Endothelial cell (in vitro differentiated cells): ENCODE results near the gene COX7A1. TPM values are rescaled to one million over a fixed set of nuclear protein-coding genes. Genes with fewer than 3 reads are reported as not detected.

Experiments used
- DNase-seq: peaks from one replicate; pipeline ENCODE4 v3.0.0; 2021; ENCODE audit warnings: low spot score
- H3K27ac Mint-ChIP-seq: one replicate; pipeline ENCODE4 v1.8.0; 2021; ENCODE audit warnings: mixed read lengths, inconsistent platforms; ENCODE audit not compliant: unreplicated experiment
- H3K27me3 Mint-ChIP-seq: one replicate; pipeline ENCODE4 v1.8.0; 2021; ENCODE audit warnings: mild to moderate bottlenecking, moderate library complexity, mixed read lengths, inconsistent platforms; ENCODE audit not compliant: unreplicated experiment
- H3K36me3 Mint-ChIP-seq: one replicate; pipeline ENCODE4 v1.8.0; 2021; ENCODE audit warnings: mild to moderate bottlenecking, low read depth, mixed read lengths, inconsistent platforms; ENCODE audit not compliant: unreplicated experiment
- H3K4me1 Mint-ChIP-seq: one replicate; pipeline ENCODE4 v1.8.0; 2021; ENCODE audit warnings: mild to moderate bottlenecking, mixed read lengths, inconsistent platforms; ENCODE audit not compliant: unreplicated experiment
- H3K4me3 Mint-ChIP-seq: one replicate; pipeline ENCODE4 v1.8.0; 2021; ENCODE audit warnings: mild to moderate bottlenecking, mixed read lengths, inconsistent platforms; ENCODE audit not compliant: unreplicated experiment
- H3K9me3 Mint-ChIP-seq: one replicate; pipeline ENCODE4 v1.8.0; 2021; ENCODE audit warnings: mixed read lengths, inconsistent platforms; ENCODE audit not compliant: unreplicated experiment
- CTCF ChIP-seq: fragments of 200-600 bp; sonication (generic); IDR thresholded peaks from one replicate; pipeline ENCODE4 v1.5.0; 2021; ENCODE audit warnings: antibody characterized with exemption; ENCODE audit not compliant: unreplicated experiment
- total RNA-seq: library from RNA; stranded (reverse); fragmentation: NEBNext Ultra II Directional; extraction: Animal tissue kit (Norgen Biotek cat#: 25700); gene quantifications from one replicate; pipeline ENCODE4 v1.2.1, GENCODE V29; 2021; ENCODE audit not compliant: unreplicated experiment

COX7A1 gene
- total RNA-seq, 1 donor from 2014 or later = 5.2 TPM

GRCh38 chr19:36151144-36152018 lies 866 bp downstream of the COX7A1 start:
- peaks cover 15% of the 10 kb centered on the region for H3K4me1 Mint-ChIP-seq
- H3K27ac Mint-ChIP-seq = no peak overlapping the region

GRCh38 chr19:36150586-36150985 lies 1.7 kb downstream of the COX7A1 start:
- Mint-ChIP-seq H3K27ac (no peak overlapping the region), H3K36me3 (peaks cover 47% of the 10 kb centered on the region), H3K4me3 (no peak overlapping the region)

More at GRCh38 chr19:36151144-36152018, 866 bp downstream of the COX7A1 start:
- Mint-ChIP-seq H3K27me3 (peaks cover 9% of the 10 kb centered on the region), H3K4me3 (peak overlapping the region; percentile 76), H3K9me3 (no peaks in the 10 kb centered on the region), H3K36me3 (peaks cover 44% of the 10 kb centered on the region)
- TF ChIP-seq CTCF = no peak
- DNase-seq = peak; percentile 22

GRCh38 chr19:36149673-36150406 lies 2.4 kb downstream of the COX7A1 start:
- no peak for DNase-seq
- Mint-ChIP-seq H3K27me3 (peaks cover 9% of the 10 kb centered on the region), H3K4me1 (peaks cover 3% of the 10 kb centered on the region), H3K9me3 (no peaks in the 10 kb centered on the region), H3K4me3 (peak overlapping the region; percentile 62), H3K27ac (no peak overlapping the region), H3K36me3 (peaks cover 48% of the 10 kb centered on the region)
- TF ChIP-seq CTCF = no peak

More at GRCh38 chr19:36150586-36150985, 1.7 kb downstream of the COX7A1 start:
- no peak for TF ChIP-seq CTCF
- Mint-ChIP-seq H3K4me1 (peaks cover 7% of the 10 kb centered on the region), H3K9me3 (no peaks in the 10 kb centered on the region), H3K27me3 (peaks cover 9% of the 10 kb centered on the region)
- no peak for DNase-seq

GRCh38 chr19:36144624-36145023 lies 7.6 kb downstream of the COX7A1 start:
- no peak overlapping the region for H3K4me3 Mint-ChIP-seq
- no peak for DNase-seq
- no peak for TF ChIP-seq CTCF
- H3K36me3 Mint-ChIP-seq = peaks cover 60% of the 10 kb centered on the region
- H3K9me3 Mint-ChIP-seq = no peaks in the 10 kb centered on the region
- H3K4me1 Mint-ChIP-seq = peaks cover 16% of the 10 kb centered on the region
- peaks cover 18% of the 10 kb centered on the region for H3K27me3 Mint-ChIP-seq
- no peak overlapping the region for H3K27ac Mint-ChIP-seq
